Right forelimb (tissue), 1 donor: Measurements from ENCODE around the gene ZNF880.
"Not testable (repeated sequence)": the region's sequence is repeated elsewhere in the genome, so short reads cannot be mapped to it uniquely, and the experiment has no call there.

Experiments
- DNase-seq: peaks from one replicate; pipeline ENCODE4 v3.0.0-alpha.2; 2018

Gene ZNF880

GRCh38 chr19:52369559-52370340, at the start of gene ZNF880:
TSS of gene ZNF880 (plus strand) at chr19:52369923. CDS start at chr19:52369966, 43 bp downstream.
- DNase-seq = peak; percentile 97

DNA sequence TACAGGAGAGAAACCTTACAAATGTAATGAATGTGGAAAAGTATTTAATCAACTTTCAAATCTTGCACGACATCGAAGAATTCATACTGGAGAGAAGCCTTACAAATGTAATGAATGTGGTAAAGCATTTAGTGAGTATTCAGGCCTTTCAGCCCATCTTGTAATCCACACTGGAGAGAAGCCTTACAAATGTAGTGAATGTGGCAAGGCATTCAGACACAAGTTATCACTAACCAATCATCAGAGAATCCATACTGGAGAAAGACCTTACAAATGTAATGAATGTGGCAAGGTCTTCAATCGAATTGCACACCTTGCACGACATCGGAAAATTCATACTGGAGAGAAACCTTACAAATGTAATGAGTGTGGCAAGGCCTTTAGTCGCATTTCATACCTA, 47.3 kb upstream of the ZNF880 start:
- no peak for DNase-seq

- no peak for DNase-seq
These were observed 38.0 kb upstream of the ZNF880 start for GRCh38 chr19:52331757-52332156.

- no peak for DNase-seq
These were observed 34.0 kb upstream of the ZNF880 start for GRCh38 chr19:52335768-52336116.

GRCh38 chr19:52336117-52336790, 33.5 kb upstream of the ZNF880 start, which contains the start of gene ZNF610:
TSS of gene ZNF610 (plus strand) at chr19:52336243. CDS start at chr19:52349173, 12,930 bp downstream.
- peak; percentile 93 for DNase-seq

DNA sequence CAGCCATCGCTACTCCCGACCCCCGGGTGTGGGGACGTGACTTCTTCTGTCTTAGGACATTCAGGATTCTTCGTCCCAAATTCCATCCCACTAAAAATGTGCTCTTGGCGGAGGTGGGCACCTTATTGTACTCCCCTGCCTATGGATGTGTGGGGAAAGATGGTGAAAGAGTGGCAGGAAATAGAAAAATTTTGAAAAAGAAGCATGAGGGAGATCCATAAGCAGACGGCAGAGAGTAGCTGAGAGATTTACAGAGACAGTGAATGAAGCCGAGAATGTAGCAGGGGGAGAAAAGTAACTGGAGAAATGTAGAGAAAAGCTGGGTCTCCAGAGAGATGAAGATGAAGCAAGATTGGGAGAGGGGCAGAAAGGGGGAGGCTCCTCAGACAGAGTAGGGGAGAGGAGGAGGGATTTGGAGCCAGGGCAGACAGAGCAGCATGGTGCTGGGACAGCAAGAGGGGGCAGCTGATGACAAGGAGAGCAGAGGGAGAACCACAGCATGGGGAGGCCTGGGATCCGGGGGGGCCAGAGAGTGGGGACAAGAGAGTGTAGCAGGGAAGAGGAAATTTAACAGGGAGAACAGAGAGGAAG, 32.8 kb upstream of the ZNF880 start:
- peak; percentile 50 for DNase-seq

GRCh38 chr19:52339022-52339421, 30.7 kb upstream of the ZNF880 start:
- not testable (repeated sequence) for DNase-seq

DNA sequence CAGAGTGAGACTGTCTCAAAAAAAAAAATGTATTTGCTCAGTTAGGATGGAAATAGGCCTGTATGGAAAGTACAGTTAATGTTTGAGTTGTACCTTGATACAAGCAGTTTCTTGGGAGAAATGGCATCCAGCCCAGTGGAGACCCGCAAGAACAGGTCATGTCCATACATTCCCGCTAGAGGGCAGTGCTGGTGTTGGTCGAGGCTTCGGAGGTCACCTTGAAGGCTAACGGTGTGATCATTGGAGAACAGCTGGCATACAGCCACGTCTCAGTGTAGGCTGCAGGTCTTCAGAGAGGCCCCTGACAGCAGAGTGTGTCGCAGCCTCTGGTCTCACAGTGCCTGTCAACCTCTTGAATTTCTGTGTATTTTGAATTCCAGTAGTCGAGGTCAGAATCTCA, 26.2 kb upstream of the ZNF880 start:
- peak; percentile 67 for DNase-seq

DNA sequence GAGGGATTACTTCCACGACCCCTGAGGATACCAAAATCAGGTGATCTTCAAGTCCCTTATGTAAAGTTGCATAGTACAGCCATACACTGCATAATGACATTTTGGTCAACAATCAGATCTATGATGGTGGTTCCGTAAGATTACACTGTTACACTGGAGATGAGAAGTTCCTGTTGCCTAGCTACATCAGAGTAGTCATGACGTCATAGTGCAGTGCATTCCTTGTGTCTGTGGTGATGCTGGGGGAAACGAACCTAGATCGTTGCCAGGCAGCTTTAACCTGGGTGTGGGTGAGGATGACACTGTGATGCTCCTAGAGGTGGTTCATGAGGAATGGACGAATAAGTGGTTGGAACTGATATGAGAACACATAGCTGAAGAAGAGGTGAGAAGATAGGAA, 24.6 kb upstream of the ZNF880 start:
- no peak for DNase-seq

GRCh38 chr19:52351512-52351911, 18.2 kb upstream of the ZNF880 start:
- no peak for DNase-seq

DNA sequence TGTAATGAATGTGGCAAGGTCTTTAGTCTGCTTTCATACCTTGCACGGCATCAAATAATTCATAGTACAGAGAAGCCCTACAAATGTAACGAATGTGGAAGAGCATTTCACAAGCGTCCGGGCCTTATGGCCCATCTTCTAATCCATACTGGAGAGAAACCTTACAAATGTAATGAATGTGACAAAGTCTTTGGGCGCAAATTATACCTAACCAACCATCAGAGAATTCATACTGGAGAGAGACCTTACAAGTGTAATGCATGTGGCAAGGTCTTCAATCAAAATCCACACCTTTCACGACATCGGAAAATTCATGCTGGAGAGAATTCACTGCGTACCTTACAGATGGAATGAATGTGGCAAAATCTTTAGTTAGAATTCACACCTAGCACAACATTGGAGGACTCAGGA, 3.3 kb upstream of the ZNF880 start:
- DNase-seq = no peak

GRCh38 chr19:52370341-52370710, 603 bp downstream of the ZNF880 start:
- no peak for DNase-seq

DNA sequence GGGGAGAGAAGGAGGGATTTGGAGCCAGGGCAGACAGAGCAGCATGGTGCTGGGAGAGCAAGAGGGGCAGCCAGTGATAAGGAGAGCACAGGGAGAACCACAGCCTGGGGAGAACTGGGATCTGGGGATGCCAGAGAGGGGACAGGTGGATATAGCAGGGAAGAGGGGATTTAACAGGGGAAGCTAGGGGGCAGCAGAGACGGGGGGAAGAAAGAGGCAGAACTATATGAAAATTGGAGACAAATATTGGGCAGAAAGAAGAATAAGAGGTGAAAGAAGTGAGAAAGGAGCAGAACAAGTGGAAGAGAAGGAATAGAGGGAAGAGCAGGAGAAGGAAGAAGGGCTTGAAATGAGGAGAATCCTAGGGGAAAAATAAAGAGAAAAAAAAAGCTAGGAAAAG, 21.4 kb downstream of the ZNF880 start:
- DNase-seq = no peak

GRCh38 chr19:52397310-52398080, 27.8 kb downstream of the ZNF880 start, which contains the start of gene ZNF528:
TSS of gene ZNF528 (plus strand) at chr19:52397849. CDS start at chr19:52402014, 4,165 bp downstream.
- DNase-seq = peak; percentile 98

- DNase-seq = no peak
These were observed 28.3 kb downstream of the ZNF880 start for GRCh38 chr19:52398081-52398441.

DNA sequence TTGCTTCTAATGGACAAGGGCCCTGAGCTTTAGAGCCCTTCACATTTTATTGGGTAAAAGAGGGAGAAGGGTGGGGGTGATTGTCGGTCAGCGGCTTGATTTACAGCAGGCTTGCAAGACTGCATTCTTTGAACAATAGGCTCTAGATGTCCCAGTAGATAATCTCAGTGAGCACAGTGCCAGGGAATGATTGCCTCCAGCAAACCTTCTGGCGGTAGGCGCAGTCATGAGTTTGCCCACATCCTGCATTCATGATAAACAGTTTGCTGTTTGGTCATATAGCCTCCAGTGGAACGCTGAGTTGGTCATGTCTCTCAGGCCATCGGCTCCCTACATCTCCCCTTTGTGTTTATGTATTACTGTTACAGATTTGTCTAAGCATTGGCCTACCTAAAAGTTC, 40.6 kb downstream of the ZNF880 start:
- DNase-seq = no peak

- DNase-seq = no peak
These were observed 46.0 kb downstream of the ZNF880 start for GRCh38 chr19:52415711-52416110.

DNA sequence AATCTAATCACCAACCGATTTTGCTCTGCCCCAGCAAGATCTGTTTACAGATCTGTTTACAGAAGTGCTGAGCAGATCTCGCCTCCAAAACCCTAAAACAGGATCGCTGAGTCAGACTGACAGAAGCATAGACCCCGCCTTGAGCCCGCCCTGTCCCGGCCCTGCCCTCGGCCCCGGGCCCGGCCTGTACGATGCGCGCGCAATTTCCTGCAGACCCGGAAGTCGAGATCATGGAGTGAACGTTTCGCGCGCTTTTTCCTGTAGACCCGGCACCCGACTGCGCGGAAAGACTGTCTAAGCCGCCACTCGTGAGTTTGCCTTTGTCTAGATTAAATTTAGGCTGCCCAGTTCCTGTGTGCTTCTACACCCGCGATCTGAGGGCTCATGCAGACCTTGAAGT, 59.2 kb downstream of the ZNF880 start, which contains the start of gene ZNF534:
Gene ZNF534, plus strand, starts transcription at position 212 of the 400 bp plus-strand sequence. CDS start 2,327 bp downstream, outside the sequence.
- no peak for DNase-seq
